ENCODE data around the gene PITX3.
"Not testable (repeated sequence)": the region's sequence is repeated elsewhere in the genome, so short reads cannot be mapped to it uniquely, and the experiment has no call there.

PITX3 gene

GRCh38 chr10:102191956-102192355 is 49.4 kb downstream of the PITX3 start:
- H3K27ac ChIP-seq (ENCODE audit: extremely low read depth, low read depth, low read length): no peak overlapping the region
- ChIA-PET POLR2A (interaction anchor here (0.5 kb wide), 1 partner anchor 256 kb away, joined by 6 read pairs; no protein-coding TSS in a partner anchor), CTCF (interaction anchor here (0.6 to 1.0 kb wide), 3 partner anchors 35 to 394 kb away, joined by 3 to 8 read pairs (median 3); no protein-coding TSS in a partner anchor)
- no peak overlapping the region for H3K4me3 ChIP-seq (ENCODE audit: low read depth, low read length)
- H3K9me3 ChIP-seq (ENCODE audit: control insufficient read depth, insufficient read depth, low read depth, low read length): no peaks in the 10 kb centered on the region
- TF ChIP-seq ZFP3 (tag by site-specific recombination; IDR thresholded peaks at IDR 0.05; ENCODE audit: low read depth): no peak
- TF ChIP-seq ZSCAN5A (tag by site-specific recombination; IDR thresholded peaks at IDR 0.05): no peak
- TF ChIP-seq ZNF76 (tag by site-specific recombination; IDR thresholded peaks at IDR 0.05; ENCODE audit: borderline replicate concordance, low read depth): no peak
- no peaks in the 10 kb centered on the region for H3K36me3 ChIP-seq (ENCODE audit: control insufficient read depth in 2 of 2, insufficient read depth in 1 of 2, low read length in 2 of 2)
- no peaks in the 10 kb centered on the region for H3K4me1 ChIP-seq (ENCODE audit: control insufficient read depth, insufficient read depth, low read length)

GRCh38 chr10:102188941-102189898 is 52.1 kb downstream of the PITX3 start:
- not testable (repeated sequence) for H3K27ac ChIP-seq (ENCODE audit: extremely low read depth, low read depth, low read length); H3K36me3 ChIP-seq (ENCODE audit: control insufficient read depth in 2 of 2, insufficient read depth in 1 of 2, low read length in 2 of 2); H3K9me3 ChIP-seq (ENCODE audit: control insufficient read depth, insufficient read depth, low read depth, low read length); H3K4me3 ChIP-seq (ENCODE audit: low read depth, low read length); H3K4me1 ChIP-seq (ENCODE audit: control insufficient read depth, insufficient read depth, low read length)
- ChIA-PET POLR2A (interaction anchor here (0.6 to 0.7 kb wide), 2 partner anchors 15 to 447 kb away, joined by 5 to 6 read pairs; no protein-coding TSS in a partner anchor), CTCF (interaction anchor here (0.6 to 2.8 kb wide), 4 partner anchors 18 to 163 kb away, joined by 3 to 8 read pairs (median 4); no protein-coding TSS in a partner anchor)

- Histone ChIP-seq H3K27ac (ENCODE audit: extremely low read depth, low read depth, low read length) (no peak overlapping the region), H3K4me1 (ENCODE audit: control insufficient read depth, insufficient read depth, low read length) (no peaks in the 10 kb centered on the region), H3K4me3 (ENCODE audit: low read depth, low read length) (no peak overlapping the region), H3K36me3 (ENCODE audit: control insufficient read depth in 2 of 2, insufficient read depth in 1 of 2, low read length in 2 of 2) (no peaks in the 10 kb centered on the region), H3K9me3 (ENCODE audit: control insufficient read depth, insufficient read depth, low read depth, low read length) (no peaks in the 10 kb centered on the region)
- CTCF ChIA-PET: interaction anchor here (1.1 to 2.8 kb wide), 2 partner anchors 41 to 163 kb away, joined by 4 to 8 read pairs; no protein-coding TSS in a partner anchor
- TF ChIP-seq ZNF629 (tag by site-specific recombination; IDR thresholded peaks at IDR 0.05): no peak
- no peak for TF ChIP-seq BCL6B (tag by site-specific recombination; IDR thresholded peaks at IDR 0.05)
- no peak for TF ChIP-seq PRDM4 (tag by site-specific recombination; IDR thresholded peaks at IDR 0.05)
- no peak for TF ChIP-seq ZNF404 (tag by site-specific recombination; IDR thresholded peaks at IDR 0.05)
- no peak for TF ChIP-seq ZNF624 (tag by site-specific recombination; IDR thresholded peaks at IDR 0.05)
- no peak for TF ChIP-seq ZNF398 (tag by site-specific recombination; IDR thresholded peaks at IDR 0.05)
- no peak for TF ChIP-seq ZNF837 (tag by site-specific recombination; IDR thresholded peaks at IDR 0.05)
- TF ChIP-seq SCRT2 (tag by site-specific recombination; IDR thresholded peaks at IDR 0.05): no peak
- no peak for TF ChIP-seq ZNF274 (IDR thresholded peaks at IDR 0.05; ENCODE audit: low read length)
- TF ChIP-seq ZNF274 (tag by site-specific recombination; IDR thresholded peaks at IDR 0.05; ENCODE audit: borderline replicate concordance): no peak
- no peak for TF ChIP-seq GLIS2 (tag by site-specific recombination; IDR thresholded peaks at IDR 0.05)
- no peak for TF ChIP-seq YY2 (tag by site-specific recombination; IDR thresholded peaks at IDR 0.05)
- no peak for TF ChIP-seq ZNF514 (tag by site-specific recombination; IDR thresholded peaks at IDR 0.05)
- TF ChIP-seq ZNF544 (tag by site-specific recombination; IDR thresholded peaks at IDR 0.05): no peak
- no peak for TF ChIP-seq ZIC2 (tag by site-specific recombination; IDR thresholded peaks at IDR 0.05)
- POLR2A ChIA-PET: no interaction called here
Observed at GRCh38 chr10:102188298-102188940, 52.9 kb downstream of the PITX3 start.

Measured in HEK293 (cell line).